ENCODE measurements around the gene CDC45.

- TF ChIP-seq CTCF (IDR thresholded peaks at IDR 0.05) (no peak), POLR2A (IDR thresholded peaks at IDR 0.05) (no peak)
Observed at GRCh38 chr22:19480789-19481188, 1.1 kb downstream of the CDC45 start.
